GM19468 (cell line): ENCODE data around the gene TMEM132D.
"Not testable (repeated sequence)": the region's sequence is repeated elsewhere in the genome, so short reads cannot be mapped to it uniquely, and the experiment has no call there.

ENCODE experiments used
- ATAC-seq: cut with Tn5 transposase; IDR thresholded peaks from one replicate; pipeline ENCODE4 v1.9.1; 2021; ENCODE audit warnings: mild to moderate bottlenecking, moderate library complexity, moderate number of reproducible peaks; ENCODE audit not compliant: unreplicated experiment; ENCODE audit errors: extremely low read depth

TMEM132D gene

DNA sequence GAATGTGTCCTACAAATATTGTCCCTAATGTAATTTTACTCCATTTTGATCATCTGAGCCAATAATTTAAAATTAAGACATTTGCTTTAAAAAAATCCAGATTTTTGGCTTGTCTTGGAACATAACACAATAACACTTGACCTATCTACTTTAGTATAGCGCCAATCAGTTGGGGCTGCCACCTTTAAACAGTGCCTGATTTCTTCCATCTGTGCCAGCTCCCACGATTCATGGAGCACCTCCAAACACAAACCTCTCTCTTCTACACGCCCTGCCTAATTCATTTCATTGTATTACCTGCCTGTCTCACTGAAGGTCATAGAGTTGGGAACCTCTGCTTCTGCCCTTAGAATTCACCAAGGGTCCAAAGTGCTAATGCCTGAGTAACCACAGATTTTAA is 352.4 kb downstream of the TMEM132D start:
- ATAC-seq = no peak

GRCh38 chr12:129550353-129550752 is 353.5 kb downstream of the TMEM132D start:
- ATAC-seq = no peak

- no peak for ATAC-seq
These were observed 354.2 kb downstream of the TMEM132D start for GRCh38 chr12:129549656-129550055.

DNA sequence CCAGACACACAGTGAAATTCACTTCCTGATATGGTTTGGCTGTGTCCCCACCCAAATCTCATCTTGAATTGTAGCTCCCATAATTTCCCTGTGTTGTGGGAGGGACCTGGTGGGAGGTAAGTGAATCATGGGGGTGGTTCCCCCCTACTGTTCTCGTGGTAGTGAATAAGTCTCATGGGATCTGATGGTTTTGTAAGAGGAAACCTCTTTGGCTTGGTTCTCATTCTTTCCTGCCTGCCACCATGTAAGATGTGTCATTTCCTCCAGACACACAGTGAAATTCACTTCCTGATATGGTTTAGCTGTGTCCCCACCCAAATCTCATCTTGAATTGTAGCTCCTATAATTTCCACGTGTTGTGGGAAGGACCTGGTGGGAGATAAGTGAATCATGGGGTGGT is 354.8 kb downstream of the TMEM132D start:
- not testable (repeated sequence) for ATAC-seq

- ATAC-seq = no peak
These were observed 359.1 kb downstream of the TMEM132D start for GRCh38 chr12:129544716-129545115.

- no peak for ATAC-seq
These were observed 362.9 kb downstream of the TMEM132D start for GRCh38 chr12:129540954-129541353.

DNA sequence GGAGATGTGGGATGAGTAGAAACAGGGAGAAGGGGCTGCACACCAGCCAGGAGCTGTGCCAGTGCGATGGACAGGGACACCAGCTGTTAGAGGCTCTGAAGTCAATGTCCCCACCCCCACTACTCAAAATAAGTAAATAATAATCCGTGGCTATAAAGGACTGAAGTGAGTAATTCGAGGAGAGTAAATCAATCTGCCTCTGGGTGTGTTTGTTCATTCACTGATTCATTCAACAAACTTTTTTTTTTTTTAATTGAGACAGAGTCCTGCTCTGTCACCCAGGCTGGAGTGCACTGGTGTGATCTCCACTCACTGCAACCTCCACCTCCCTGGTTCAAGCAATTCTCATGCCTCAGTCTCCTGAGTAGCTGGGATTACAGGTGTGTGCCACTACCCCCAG is 363.6 kb downstream of the TMEM132D start:
- ATAC-seq = no peak

DNA sequence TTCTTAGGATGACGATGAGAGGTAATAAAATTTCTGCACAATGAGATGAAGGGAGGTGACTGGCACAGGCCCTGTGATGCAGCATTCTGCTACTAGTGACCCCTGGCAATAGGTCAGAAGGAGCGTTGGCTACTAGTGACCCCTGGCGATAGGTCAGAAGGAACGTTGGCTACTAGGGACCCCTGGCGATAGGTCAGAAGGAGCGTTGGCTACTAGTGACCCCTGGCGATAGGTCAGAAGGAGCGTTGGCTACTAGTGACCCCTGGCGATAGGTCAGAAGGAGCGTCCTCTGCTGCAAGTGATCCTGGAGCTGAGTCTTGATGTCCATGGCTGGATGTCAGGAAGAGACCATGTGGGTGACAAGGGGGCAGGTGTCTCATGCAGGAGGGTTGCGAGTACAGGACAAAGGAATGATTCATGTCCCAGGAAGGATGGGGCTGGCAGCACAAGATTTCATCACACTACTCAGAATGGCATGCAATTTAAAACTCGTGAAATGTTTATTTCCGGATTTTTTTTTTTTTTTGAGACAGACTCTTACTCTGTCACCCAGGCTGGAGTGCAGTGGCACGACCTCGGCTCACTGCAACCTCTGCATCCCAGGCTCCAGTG is 365.0 kb downstream of the TMEM132D start:
- not testable (repeated sequence) for ATAC-seq

DNA sequence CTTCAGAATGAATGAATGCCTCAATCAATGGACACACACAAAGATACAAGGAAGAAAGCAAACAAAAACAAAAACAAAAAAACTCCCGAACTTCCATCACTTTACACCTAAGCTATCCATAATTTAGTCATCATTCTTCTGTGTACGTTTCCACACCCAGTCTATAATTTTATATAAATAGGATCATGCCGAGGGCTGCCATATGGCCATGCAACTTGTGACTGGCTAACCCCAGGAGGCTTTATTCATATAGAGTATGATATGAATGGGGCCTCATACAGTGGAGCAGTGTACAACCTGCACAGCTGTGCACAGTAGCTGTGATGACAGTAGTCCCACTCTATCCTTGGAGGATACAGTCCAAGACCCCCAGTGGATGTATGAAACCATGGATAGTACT is 365.7 kb downstream of the TMEM132D start:
- no peak for ATAC-seq

DNA sequence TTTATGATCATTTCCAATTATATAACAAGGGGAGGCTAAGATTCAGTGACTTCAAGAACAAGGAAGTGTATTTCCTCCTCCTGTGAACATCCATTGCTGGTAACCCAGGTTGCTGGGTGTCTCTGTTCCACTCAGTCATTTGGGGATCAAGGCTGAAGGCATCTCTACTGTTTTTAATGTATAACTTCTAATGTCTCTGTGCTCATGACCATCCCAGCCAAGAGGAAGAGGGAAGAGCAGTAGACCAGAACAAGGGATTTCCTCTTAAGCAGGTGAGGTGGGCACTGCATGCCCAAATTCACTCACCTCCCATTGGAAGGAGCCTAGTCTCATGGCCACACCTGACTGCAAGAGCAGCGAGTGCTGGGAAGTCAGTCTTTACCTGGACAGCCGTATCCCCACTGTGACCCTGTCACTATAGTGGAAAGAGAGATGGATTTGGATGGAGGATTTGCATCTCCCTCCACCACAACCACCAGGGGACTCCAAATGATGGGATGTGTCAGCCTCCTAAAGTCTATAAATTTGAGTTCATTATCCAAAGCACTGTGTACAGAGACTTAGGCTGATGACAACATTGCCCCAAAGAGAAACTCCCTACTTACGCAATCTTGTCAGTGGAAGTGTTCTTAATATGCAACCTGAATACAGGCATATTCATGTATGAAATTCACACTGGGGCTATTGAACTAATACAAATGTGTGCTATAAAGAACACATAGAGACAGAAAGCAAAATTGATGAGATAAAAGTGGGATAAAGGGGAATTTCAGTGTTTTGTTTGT is 368.7 kb downstream of the TMEM132D start:
- ATAC-seq = no peak

DNA sequence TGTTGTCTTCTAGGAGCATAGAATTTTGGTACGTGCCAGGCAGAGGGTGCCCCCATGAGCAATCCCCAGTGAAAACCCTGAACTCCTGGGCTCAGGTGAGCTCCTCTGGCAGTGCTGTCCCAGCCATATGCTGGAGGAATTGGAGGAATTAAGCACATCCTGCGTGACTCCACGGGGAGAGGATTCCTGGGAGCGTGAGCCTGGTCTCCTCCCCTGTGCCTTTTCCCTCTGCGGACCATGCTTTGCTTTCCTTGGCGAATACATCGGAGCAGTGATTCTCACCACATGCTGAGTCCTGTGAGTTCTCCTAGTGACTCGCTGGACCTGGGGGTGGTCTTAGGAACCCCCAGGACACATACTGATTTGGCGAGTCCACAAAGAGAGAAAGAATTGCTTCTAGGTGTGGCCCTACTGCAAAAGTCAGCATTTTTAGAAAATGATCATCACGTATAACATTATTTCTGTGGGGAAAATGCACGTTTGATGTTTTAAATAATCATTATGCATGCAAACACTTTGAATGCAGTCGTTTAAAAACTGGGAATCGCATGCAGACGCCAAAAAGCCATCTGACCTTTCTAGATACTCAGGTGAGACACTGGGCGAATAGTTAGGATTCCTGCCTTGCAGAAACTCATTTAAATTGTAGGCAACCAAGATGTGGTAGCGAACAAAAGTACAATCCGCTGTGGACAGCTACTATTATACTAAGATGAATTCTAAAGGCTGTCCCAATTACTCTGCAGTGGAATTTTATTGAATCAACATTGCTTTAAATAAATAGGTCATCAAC is 370.9 kb downstream of the TMEM132D start:
- ATAC-seq = no peak

- no peak for ATAC-seq
These were observed 371.7 kb downstream of the TMEM132D start for GRCh38 chr12:129532082-129532481.

GRCh38 chr12:129530984-129531383 is 372.8 kb downstream of the TMEM132D start:
- no peak for ATAC-seq

DNA sequence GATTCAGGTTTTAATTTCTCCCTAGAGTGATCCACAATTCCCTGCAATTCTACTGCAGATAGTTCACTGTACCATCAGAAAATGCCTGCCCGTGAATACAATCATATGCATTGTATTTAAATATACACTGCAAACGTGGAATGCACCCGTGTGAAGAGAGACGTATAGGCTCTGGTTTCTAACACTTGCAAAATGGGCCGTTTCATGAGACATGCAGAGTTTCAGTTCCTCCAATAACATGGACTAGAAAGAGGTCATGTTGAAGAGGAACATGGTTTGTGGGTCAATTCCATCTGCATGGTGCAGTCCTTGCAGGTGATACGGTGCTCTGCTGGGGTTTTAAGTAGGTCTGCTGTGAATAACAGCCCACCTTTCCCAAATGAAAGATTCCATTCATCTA is 373.3 kb downstream of the TMEM132D start:
- ATAC-seq = no peak

- ATAC-seq = no peak
These were observed 376.3 kb downstream of the TMEM132D start for GRCh38 chr12:129527506-129527905.

DNA sequence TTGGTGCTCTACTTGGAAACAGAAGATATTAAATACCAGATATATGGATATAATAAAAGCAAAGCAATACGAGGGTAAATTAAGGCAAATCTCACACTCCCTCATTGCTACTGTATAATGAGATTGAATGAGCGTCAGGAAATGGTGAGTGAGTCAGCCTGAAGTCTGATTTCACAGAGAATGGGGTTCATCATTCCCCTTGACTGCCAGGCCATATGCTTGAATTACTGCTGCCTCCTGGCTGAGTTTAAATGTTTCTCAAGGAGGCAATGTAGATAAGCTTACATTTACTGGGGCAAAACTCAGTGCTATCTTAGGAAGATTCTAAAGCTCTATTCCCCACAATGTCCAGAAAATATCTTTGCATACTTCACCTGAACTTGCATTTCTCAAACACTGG is 380.2 kb downstream of the TMEM132D start:
- no peak for ATAC-seq

- ATAC-seq = no peak
These were observed 383.1 kb downstream of the TMEM132D start for GRCh38 chr12:129520739-129521138.

DNA sequence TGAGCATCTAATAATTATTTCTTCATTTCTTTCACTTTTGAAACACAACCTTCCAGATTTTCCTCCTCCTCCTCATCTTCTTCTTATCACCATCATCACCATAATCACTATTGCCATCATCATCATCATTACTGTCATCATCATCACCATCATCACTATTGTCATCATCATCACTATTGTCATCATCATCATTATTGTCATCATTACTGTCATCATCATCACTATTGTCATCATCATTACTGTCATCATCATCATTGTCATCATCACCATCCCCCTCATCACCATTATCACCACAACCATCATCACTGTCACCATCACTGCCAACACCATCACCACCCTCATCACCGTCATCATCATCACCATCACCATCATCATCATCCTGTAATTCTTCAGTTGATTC is 400.0 kb downstream of the TMEM132D start:
- ATAC-seq = no peak

GRCh38 chr12:129496226-129496625 is 407.6 kb downstream of the TMEM132D start:
- ATAC-seq = no peak

DNA sequence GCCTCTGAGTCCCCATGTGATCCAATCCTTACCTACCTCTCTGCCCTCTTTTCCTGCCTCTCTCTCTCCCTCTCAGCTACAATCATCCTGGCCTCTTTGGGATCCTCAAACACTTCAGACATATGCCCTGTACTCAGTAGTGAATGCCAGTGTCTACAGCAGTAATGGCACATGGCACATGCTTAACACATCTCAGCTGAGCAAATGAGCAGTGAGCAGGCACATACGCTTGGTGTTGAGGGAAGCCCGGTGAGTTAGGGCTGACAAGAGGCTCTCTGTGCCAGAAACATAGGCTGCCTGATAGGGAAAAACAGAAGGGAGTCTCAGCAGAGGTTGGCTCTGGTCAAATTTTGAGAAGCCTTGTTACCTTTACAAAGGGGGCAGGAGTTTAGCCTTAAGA is 409.1 kb downstream of the TMEM132D start:
- ATAC-seq = no peak

- ATAC-seq = no peak
These were observed 409.6 kb downstream of the TMEM132D start for GRCh38 chr12:129494260-129494659.
